Endodermal cell (in vitro differentiated cells): ENCODE measurements around the gene RNF121. TPM values are rescaled to one million over a fixed set of nuclear protein-coding genes. Genes with fewer than 3 reads are reported as not detected.

Experiments used
- DNase-seq: peaks from one replicate; pipeline ENCODE4 v3.0.0-alpha.2; 2017
- H3K27ac ChIP-seq: 2 replicates; pipeline ENCODE4 v1.5.1; 2013; ENCODE audit warnings: mild to moderate bottlenecking, low read depth, low read length, moderate library complexity
- H3K27me3 ChIP-seq: 2 replicates; pipeline ENCODE4 v1.6.1; 2013; ENCODE audit warnings: mild to moderate bottlenecking, low read length, moderate library complexity; ENCODE audit not compliant: insufficient read depth, control insufficient read depth, poor library complexity, severe bottlenecking
- H3K36me3 ChIP-seq: 2 replicates; pipeline ENCODE4 v1.7.0; 2013; ENCODE audit warnings: mild to moderate bottlenecking, low read length, moderate library complexity; ENCODE audit not compliant: control insufficient read depth, insufficient read depth
- H3K4me1 ChIP-seq: one replicate; pipeline ENCODE4 v1.7.0; 2013; ENCODE audit warnings: low read length; ENCODE audit not compliant: control insufficient read depth, insufficient read depth
- H3K4me3 ChIP-seq: 2 replicates; pipeline ENCODE4 v1.5.1; 2013; ENCODE audit warnings: mild to moderate bottlenecking, low read length, moderate library complexity
- H3K9ac ChIP-seq: 2 replicates; pipeline ENCODE4 v1.6.1; 2013; ENCODE audit warnings: mild to moderate bottlenecking, low read length, moderate library complexity; ENCODE audit not compliant: poor library complexity, severe bottlenecking; ENCODE audit errors: extremely low read depth
- H3K9me3 ChIP-seq: 2 replicates; pipeline ENCODE4 v1.6.1; 2013; ENCODE audit warnings: mild to moderate bottlenecking, low read length, moderate library complexity; ENCODE audit not compliant: control insufficient read depth
- H3K27ac Mint-ChIP-seq: 2 replicates; pipeline ENCODE4 v1.8.0; 2020; ENCODE audit warnings: mixed read lengths
- H3K27me3 Mint-ChIP-seq: 2 replicates; pipeline ENCODE4 v1.8.0; 2021; ENCODE audit warnings: mild to moderate bottlenecking, mixed read lengths; ENCODE audit not compliant: insufficient read depth
- H3K36me3 Mint-ChIP-seq: 2 replicates; pipeline ENCODE4 v1.8.0; 2020; ENCODE audit warnings: low read depth, mixed read lengths
- H3K4me1 Mint-ChIP-seq: 2 replicates; pipeline ENCODE4 v1.8.0; 2020; ENCODE audit warnings: mixed read lengths
- H3K4me3 Mint-ChIP-seq: 2 replicates; pipeline ENCODE4 v1.8.0; 2020; ENCODE audit warnings: mild to moderate bottlenecking, moderate library complexity, mixed read lengths
- H3K9me3 Mint-ChIP-seq: 2 replicates; pipeline ENCODE4 v1.8.0; 2020; ENCODE audit warnings: mild to moderate bottlenecking, mixed read lengths
- CTCF ChIP-seq: fragments of 200-600 bp; sonication (generic); conservative IDR thresholded peaks from 2 replicates; pipeline ENCODE4 v1.5.0; 2021; ENCODE audit warnings: antibody characterized with exemption, mild to moderate bottlenecking
- WGBS, 2 experiments: methylation state at CpG; one replicate each; pipeline versions ENCODE4 v1.1.5 to v1.1.7; 2013; ENCODE audit warnings: missing lambda C conversion rate in 2 of 2, mixed read lengths in 1 of 2; ENCODE audit not compliant: insufficient coverage in 1 of 2, insufficient read length in 1 of 2; 5-methylcytosine and 5-hydroxymethylcytosine counted together
- total RNA-seq, 2 donors: library from RNA; stranded (reverse); fragmentation: NEBNext Ultra II Directional in 1 of 2; extraction: Animal tissue kit (Norgen Biotek cat#: 25700) in 1 of 2; gene quantifications; 2 replicates in 1 of 2; 3 replicates in 1 of 2; pipeline ENCODE4 v1.2.1, GENCODE V29; 2021

Gene RNF121
- total RNA-seq, 2 donors from 2014 or later, result 50.9 to 52.2 TPM

- whole genome bisulfite sequencing, 2 experiments, result 94 to 100% methylated on average over 2 of the region's 2 CpGs
- Mint-ChIP-seq H3K36me3 (peaks cover 48% of the 10 kb centered on the region), H3K27me3 (no peaks in the 10 kb centered on the region), H3K9me3 (no peaks in the 10 kb centered on the region), H3K4me1 (no peaks in the 10 kb centered on the region), H3K27ac (no peak overlapping the region), H3K4me3 (no peak overlapping the region)
- H3K27me3 ChIP-seq, result no peaks in the 10 kb centered on the region
- no peak for TF ChIP-seq CTCF
- no peak overlapping the region for H3K9ac ChIP-seq
- no peak for DNase-seq
- H3K4me3 ChIP-seq, result no peak overlapping the region
- H3K27ac ChIP-seq, result no peak overlapping the region
- H3K9me3 ChIP-seq, result peaks cover 8% of the 10 kb centered on the region
- H3K4me1 ChIP-seq, result no peaks in the 10 kb centered on the region
- H3K36me3 ChIP-seq, result peaks cover 50% of the 10 kb centered on the region
Observed at GRCh38 chr11:71986131-71986530, 57.3 kb downstream of the RNF121 start.

GRCh38 chr11:71987521-71987920 lies 58.7 kb downstream of the RNF121 start:
- no peak overlapping the region for H3K27ac ChIP-seq
- H3K27me3 ChIP-seq, result no peaks in the 10 kb centered on the region
- H3K4me1 ChIP-seq, result no peaks in the 10 kb centered on the region
- no peak for TF ChIP-seq CTCF
- Mint-ChIP-seq H3K4me3 (no peak overlapping the region), H3K27me3 (no peaks in the 10 kb centered on the region), H3K36me3 (peaks cover 43% of the 10 kb centered on the region), H3K9me3 (no peaks in the 10 kb centered on the region), H3K4me1 (no peaks in the 10 kb centered on the region), H3K27ac (no peak overlapping the region)
- H3K9me3 ChIP-seq, result peaks cover 8% of the 10 kb centered on the region
- DNase-seq, result no peak
- H3K36me3 ChIP-seq, result peaks cover 47% of the 10 kb centered on the region
- no peak overlapping the region for H3K4me3 ChIP-seq
- H3K9ac ChIP-seq, result no peak overlapping the region
- 50% methylated on average over 2 of the region's 2 CpGs; no CpG with 5 or more reads in 1 of the 2 experiments for WGBS, 2 experiments

- Mint-ChIP-seq H3K27ac (peak overlapping the region; percentile 17), H3K36me3 (peaks cover 43% of the 10 kb centered on the region), H3K9me3 (no peaks in the 10 kb centered on the region), H3K4me1 (no peaks in the 10 kb centered on the region), H3K4me3 (no peak overlapping the region), H3K27me3 (no peaks in the 10 kb centered on the region)
- Histone ChIP-seq H3K27me3 (no peaks in the 10 kb centered on the region), H3K27ac (no peak overlapping the region), H3K9ac (no peak overlapping the region), H3K9me3 (peaks cover 8% of the 10 kb centered on the region), H3K4me1 (no peaks in the 10 kb centered on the region), H3K4me3 (no peak overlapping the region), H3K36me3 (peaks cover 47% of the 10 kb centered on the region)
- TF ChIP-seq CTCF, result no peak
- WGBS, 2 experiments, result 99 to 100% methylated on average over 1 to 3 of the region's 3 CpGs
- no peak for DNase-seq
Observed at GRCh38 chr11:71988050-71988449, 59.2 kb downstream of the RNF121 start.
